GM19023 (cell line): ENCODE data around the gene C19orf73.

Source experiments
- ATAC-seq: cut with Tn5 transposase; IDR thresholded peaks from one replicate; pipeline ENCODE4 v1.9.1; 2021; ENCODE audit warnings: mild to moderate bottlenecking, moderate library complexity; ENCODE audit not compliant: unreplicated experiment

The C19orf73 gene

GRCh38 chr19:49070416-49070815 is 48.5 kb downstream of the C19orf73 start:
- ATAC-seq = no peak

- ATAC-seq = no peak
Measured at GRCh38 chr19:49069026-49069425, 49.9 kb downstream of the C19orf73 start.
